GM19099 (cell line): ENCODE measurements around the gene C6orf47.

Experiments used
- POLR2A ChIP-seq: IDR thresholded peaks from 3 replicates; pipeline ENCODE4 v1.6.1; 2011; ENCODE audit warnings: low read depth; ENCODE audit not compliant: insufficient read length; ENCODE audit errors: extremely low read depth

The C6orf47 gene

DNA sequence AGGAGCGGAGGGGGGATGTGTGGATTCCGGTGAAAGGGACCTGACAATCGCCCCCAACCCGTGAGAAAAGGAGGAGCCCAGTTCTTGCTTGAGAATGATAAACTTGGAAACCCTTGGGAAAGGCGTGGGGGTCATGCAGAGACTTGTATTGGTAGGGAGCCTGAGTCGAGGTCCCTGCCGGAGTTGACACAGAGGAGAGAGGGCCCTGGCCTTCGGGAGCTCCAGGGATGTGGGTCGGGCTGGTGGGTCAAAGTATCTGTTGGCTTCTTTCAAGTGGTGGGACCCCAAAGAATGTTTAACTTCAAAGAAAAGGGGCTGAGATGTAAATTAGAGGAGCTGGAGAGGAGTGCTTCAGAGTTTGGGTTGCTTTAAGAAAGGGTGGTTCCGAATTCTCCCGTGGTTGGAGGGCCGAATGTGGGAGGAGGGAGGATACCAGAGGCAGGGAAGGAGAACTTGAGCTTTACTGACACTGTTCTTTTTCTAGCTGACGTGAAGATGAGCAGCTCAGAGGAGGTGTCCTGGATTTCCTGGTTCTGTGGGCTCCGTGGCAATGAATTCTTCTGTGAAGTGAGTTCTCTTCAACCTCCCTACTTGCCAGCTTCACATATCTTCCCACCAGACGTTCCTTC lies 5.9 kb upstream of the C6orf47 start:
- TF ChIP-seq POLR2A = no peak

DNA sequence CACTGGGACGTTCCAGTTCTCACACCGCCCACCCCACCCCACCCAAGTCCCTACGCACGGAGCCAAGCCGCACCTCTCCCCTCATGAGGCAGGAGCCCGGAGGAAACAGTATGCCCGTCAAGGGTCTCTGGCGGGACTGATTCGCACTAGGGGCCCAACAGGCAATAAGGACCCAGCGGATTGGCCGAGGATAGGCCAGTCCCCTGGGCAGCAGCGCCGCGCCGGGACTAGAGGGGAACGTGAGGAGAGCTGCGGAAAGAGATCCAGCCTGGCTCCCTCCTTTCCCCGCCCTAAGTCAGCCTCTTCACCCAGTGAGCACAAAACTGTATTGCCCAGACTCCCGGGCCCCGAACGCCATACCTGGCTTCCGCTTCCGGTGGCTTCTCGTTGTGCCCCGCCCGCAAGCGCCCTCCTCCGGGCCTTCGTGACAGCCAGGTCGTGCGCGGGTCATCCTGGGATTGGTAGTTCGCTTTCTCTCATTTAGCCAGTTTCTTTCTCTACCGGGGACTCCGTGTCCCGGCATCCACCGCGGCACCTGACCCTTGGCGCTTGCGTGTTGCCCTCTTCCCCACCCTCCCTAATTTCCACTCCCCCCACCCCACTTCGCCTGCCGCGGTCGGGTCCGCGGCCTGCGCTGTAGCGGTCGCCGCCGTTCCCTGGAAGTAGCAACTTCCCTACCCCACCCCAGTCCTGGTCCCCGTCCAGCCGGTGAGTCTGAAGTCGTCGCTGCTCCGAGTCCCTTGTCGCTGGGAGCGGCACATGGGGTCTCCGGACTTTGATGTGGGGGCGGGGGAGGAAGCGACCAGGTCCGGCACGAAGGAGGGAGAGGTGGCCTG lies 5.1 kb upstream of the C6orf47 start, which contains the start of gene CSNK2B:
Gene CSNK2B, plus strand, starts transcription at position 580 of the 836 bp plus-strand sequence. CDS start 752 bp downstream, outside the sequence.
- TF ChIP-seq POLR2A = peak; percentile 90

DNA sequence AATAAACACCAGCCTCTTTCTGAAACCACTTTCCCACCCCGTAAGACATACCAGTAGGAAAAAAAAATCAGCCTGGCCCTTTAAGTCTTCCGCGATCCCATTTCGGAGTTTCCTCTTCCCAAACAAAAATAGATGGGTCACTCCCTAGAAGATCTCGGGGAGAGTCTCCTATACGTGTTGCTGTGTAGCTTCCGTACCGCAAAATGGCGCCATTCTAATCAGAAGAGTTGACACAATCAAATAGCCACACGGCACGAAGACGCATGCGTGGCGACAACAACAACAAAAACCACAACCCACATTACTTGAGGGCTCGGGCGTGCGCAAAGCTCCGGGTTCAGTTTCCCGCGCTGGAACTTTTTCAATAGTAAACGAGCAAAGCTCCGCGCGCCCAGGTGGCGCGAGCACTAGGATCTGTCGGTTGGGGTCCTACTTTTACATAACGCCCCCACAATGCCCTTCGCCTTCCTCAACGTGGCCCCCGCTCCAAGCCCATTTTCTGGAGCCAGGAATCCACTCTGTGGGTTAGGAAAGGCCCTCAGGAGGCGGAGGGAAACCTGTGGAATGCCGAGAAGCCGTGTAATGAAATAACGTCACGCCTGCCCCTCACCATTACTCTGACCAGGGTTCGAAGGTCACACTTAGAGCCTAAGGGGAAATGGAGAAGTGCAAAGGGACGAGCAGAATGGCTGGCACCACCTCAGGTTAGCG lies 4.4 kb upstream of the C6orf47 start, which contains the start of gene GPANK1:
Gene GPANK1, minus strand, starts transcription at position 208 of the 711 bp plus-strand sequence. CDS start 519 bp downstream, outside the sequence.
- peak; percentile 43 for TF ChIP-seq POLR2A

DNA sequence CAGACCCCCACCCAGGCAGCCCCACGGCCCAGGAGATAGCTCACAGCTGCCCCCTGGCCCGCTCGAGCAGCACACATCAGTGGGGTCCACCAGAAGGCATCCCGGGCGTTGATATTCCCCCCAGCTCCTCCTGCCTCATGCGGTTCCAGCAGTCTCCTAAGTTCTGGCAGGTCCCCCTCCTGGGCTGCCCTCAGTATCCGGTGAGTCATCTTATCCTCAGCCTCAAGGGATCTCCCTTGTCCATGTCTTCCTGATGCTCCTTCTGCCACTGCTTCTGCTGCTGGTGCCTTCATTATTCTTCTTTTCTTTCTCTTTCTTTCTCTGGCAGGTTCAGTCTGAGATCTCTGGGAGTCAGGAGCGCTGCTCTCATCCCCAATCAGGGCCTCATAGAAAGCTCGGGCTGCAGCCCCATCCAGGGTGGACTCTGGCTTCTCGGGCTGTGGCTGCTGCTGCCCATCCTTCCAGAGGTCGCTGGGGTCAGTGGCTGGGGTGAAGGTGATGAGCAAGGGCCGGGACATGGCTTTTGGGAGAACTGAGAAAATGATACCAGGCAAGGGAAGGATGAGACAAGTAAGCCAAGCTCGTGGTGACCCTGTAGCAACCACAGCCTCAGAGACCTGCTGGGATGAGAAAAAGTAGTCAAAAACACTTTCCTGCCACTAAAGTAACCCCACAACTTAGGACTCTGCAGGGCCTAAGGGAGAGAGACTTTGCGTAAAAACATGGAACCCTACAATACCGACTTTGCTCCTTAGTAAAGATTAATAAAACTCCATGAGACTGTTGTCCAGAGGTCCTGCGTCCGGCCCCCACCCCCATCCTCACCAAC lies 3.6 kb upstream of the C6orf47 start:
- TF ChIP-seq POLR2A = no peak

DNA sequence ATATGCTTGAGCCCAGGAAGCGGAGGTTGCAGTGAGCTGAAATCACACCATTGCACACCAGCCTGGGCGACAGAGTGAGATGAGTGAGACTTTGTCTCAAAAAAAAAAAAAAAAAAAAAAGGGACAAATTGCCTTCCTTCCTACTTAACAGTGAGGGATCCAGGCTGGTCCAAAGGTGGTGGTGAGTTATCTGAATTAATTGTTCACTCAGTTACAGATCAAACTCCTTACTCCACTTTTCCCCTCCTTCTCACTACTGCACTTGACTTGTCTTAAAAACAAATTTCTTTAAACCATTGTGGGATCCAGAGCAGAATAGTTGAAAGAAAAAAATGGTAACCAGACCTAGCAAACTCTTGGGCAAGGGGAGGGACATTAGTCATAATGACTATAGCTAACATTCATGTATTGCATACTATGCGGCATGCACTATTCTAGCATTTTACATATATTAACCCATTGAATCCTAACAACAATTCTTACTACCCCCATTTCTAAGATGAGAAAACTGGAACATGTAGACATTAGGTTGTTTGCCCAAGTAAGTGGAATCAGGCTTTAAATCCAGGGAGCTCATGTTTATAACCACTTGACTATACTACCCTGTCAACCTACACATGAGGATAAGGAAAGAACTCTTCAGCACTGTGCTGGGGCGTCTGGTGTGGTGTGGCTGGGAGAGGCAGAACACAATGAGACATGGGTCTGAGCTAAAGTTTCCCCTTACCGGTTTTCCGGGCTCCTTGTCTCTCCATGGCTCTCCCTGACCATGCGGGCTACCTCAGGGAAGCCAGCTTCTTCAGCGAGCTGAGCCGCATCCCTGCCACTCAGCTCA lies 2.8 kb upstream of the C6orf47 start:
- no peak for TF ChIP-seq POLR2A

DNA sequence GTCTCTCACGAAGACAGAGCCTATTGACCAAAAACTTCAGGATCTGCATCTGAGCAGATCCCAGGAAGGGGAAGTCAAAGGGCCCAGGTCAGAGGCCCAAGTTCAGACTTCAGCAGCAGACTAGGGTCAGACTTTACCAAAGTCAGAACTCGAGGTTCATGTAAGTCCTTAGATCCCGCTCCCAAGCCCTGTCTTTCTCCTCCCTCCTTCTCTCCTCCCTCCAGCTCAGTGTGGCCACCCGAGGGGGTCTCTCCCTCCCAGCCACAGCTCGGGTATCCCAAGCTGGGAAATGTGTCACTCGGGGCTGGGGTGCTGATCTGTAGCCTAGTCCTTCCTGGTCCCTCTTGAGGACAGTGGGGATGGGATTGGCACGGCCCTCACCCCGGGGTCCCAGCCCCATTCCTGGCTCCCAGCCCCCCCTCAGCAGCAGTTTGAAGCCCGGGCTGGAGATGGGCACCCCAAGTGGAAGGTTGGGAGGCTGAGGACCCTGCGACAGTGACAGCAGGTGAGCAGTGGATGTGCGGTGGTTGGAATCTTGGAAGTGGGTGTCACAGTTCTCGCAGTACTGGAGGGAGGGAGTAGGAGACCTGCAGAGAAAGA lies 1.6 kb upstream of the C6orf47 start:
- TF ChIP-seq POLR2A = peak; percentile 27

DNA sequence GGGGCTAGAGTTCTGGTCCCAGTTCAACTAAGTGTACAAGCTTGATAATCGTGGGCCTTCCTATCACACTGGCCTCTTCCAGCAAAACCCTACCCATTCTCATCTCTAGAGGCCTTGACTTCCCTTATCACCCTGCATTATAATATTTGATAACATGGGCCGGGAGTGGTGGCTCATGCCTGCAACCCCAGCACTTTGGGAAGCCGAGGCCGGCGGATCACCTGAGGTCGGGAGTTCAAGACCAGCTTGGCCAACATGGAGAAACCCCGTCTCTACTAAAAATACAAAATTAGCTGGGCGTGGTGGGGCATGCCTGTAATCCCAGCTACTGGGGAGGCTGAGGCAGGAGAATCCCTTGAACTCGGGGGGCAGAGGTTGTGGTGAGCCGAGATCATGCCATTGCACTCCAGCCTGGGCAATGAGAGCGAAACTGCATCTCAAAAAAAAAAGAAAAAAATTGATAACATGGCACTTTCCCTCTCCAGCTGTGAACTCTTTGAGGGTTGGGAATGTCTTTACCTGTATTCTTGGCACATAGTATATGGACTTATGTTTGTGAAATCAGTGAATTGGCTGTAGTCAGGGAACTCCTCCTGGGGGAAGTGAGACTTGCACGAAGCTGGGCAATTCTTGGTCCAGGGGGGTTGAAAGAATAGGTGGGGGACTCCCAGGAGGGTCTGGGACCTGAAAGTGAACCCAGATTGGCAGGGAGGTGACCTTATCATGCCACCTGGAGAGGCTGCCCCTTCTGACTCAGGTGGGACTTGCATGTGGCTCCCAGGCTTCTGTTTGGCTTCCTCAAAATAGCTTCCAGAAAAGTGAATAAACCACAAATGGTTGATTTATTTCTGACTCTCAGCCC lies 915 bp upstream of the C6orf47 start:
- TF ChIP-seq POLR2A = no peak

DNA sequence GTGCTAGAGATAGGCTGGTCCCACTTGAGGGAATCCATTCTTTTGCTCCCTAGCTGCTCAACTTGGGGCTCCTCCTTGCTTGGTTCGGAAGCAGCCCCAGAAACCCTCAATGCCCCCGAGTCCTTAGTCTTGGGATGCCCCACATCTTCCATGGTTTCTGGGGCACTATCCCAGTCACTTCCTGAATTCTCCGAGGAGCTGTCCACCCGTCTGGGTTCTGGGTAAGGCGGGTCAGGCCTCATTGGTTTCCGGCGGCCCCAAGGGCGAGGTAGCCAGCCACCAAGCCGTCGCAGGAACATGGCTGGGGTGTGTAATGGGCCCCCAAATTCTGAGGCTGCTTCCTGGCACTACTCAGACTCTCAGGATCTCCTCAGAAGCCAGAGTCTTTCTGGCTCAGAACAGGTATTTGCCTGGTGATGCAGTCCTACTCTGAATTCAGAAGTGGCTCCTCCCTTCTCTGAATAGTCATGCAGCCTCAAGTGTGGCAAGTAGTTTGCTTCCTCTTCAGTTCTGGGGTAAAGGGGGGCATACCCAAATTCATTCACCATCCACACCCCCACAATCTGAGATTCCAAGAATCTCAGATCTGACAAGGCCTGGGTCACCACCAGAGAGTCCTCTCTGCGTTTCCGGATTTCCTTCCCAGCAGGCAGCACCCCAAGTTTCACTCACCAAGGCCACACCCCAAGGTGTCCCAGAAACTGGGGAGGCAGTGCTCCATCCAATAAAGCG lies 763 bp downstream of the C6orf47 start:
- TF ChIP-seq POLR2A = no peak

DNA sequence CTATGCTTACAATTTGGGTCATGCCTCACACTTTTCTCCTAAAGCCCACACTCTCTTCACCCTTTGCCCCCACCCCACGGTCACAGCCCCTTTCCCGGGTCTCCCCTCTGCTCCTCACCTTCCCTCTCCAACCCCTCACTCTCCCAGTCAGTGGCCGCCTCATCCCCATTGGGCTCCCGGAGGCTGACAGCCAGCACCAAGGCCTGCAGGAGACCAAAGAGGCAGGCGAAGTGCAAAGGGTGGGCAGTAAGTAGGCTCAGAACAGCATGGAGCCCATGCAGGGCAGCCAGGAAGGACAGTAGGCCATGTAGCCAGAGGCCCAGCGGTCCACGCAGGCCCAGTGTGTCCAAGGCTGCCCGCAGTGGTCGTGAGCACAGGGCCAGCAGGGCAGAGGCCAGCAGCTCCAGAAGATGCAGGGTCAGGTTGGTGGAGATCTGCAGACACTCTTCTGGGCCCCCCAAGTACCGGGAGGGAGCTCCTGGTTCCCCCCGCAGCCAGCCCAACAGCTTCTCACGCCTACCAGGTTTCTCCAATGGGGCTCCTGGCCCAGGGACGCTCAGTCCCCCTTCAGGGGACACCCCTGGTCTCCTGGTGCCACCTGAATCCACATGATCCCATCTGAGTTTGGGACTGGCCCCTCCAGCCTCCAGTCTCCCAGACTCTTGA lies 1.5 kb downstream of the C6orf47 start:
- no peak for TF ChIP-seq POLR2A

DNA sequence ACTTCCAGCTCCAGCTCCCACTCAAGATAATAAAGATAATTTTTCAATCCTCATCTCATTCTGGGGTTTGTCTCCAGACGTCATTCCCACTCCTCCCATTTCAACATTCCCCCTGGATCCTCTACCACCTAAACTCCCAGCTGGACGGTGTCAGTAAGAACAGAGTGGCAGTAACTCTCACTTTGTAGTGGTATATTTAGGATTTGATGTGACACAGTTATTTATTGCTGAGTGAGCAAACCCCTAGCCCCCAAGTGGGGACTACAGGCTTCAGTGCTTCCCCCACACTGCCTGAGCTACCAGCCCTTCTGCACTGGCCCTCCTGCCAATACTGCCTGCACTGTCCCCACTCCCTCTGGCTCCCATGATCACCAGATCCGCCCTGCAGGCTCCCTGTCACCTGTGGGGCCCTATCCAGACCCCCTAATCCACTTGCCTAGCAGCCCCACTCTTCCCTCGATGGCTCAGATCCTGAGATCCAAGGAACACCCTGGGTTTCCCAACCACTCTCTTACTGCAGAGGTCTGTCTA lies 2.4 kb downstream of the C6orf47 start:
- no peak for TF ChIP-seq POLR2A
